NCI-H2029 treated with DMSO at 0.1 percent for 48 hours (cell line): Measurements from ENCODE around the gene NKD2.
"Not testable (repeated sequence)": the region's sequence is repeated elsewhere in the genome, so short reads cannot be mapped to it uniquely, and the experiment has no call there.

Experiments
- DNase-seq: peaks from one replicate; lab custom pipeline; 2025; lab: John Stamatoyannopoulos, UW

NKD2 gene

DNA sequence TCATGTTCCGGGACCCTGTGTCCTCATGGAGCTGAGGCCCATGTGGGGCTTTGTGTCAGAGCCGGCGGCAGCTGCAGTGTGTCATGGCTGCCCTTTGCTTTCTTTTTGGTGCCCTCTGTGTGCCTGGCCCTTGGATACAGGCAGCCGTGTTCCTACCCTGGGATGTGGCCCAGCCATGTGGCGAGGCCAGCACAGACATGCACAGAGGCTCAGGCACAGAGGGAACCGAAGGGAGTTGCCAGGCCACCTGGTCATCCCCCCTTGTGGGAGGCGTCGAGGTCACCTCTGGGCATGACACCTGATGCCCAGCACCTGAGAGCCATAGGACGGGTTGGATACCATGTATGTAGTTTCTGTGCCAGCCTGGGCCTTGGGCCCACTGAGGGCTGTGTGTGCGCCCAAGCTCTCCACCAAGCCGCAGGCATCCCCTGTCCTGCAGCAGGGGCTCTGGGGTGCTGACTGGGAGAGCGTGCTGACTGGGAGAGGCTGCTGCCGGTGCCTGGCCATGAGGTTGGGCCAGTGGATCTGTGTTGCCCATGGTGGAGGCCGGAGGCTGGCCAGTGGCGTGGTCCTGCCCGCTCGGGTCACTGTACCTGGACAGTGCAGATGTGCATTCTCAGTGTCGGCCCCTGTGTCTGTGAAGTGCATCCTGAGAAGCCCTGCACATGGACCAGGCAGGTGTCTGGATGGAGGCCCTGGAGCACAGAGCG lies 4.8 kb downstream of the NKD2 start:
- DNase-seq = no peak

- DNase-seq = no peak
Observed at GRCh38 chr5:1013948-1014301, 5.3 kb downstream of the NKD2 start.

DNA sequence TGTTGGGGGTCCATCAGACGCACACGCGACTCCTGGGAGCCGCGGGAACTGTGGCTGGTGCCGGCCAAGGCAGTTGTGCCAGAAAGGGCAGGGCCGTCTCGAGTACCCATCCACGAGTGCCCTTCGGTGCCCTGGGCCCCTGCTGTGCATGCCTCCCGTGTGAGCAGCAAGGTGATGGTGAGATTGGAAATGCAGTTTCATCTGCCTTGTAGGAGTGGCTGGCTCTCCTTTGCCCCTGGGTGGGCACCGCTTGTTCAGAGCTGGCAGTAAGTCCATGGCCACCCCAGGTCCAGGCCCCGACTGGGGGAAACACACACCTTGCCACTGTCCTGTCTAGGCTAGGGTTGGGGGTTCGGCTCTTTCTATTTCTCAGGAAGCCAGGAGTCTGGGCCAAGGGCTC lies 5.7 kb downstream of the NKD2 start:
- no peak for DNase-seq

DNA sequence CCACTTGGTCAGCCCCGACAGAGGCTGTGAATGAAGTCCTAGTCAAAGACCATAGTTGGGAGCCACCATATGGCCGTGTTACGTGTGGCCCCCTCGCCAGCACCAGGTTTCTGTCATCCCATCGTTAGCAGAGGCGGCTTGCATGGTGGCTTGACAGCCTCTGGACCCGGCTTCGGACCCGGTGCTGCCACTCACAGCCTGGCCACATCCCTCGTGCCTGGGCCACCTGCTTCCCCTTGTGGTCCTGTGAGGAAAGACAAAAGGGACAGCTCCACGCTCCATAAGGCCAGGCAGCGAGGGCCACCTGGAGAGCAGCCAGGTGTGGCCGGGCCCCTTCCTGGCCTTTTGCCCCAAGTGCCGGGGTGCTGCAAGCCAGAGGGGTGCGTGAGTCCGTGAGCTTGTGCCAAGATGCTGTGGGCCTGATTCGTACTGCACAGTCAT lies 6.2 kb downstream of the NKD2 start:
- DNase-seq = no peak

- no peak for DNase-seq
Observed at GRCh38 chr5:1015507-1015906, 6.9 kb downstream of the NKD2 start.

DNA sequence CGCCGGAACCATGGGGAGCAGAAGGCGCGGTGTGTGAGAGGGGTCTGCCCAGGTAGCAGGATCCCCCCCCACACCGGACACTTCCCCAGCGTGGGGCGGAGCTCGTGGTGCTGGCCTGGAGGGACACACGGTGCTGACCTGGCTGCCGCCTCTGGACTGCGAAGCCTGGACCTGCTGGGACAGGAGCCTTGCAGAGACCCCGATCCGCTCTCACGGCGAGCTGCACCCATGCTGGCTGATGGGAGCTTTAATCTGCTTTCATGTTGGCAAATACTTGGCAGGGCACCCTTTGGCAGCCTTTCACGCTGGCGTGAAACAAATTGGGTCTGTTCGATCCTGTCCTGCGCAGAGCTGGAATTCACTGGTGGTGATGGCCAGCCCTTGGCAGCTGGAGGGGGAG lies 7.4 kb downstream of the NKD2 start:
- no peak for DNase-seq

GRCh38 chr5:1016476-1016875 lies 7.9 kb downstream of the NKD2 start:
- DNase-seq = no peak

GRCh38 chr5:1017056-1017455 lies 8.5 kb downstream of the NKD2 start:
- DNase-seq = no peak

GRCh38 chr5:1017691-1018455 lies 9.3 kb downstream of the NKD2 start:
- DNase-seq = no peak

DNA sequence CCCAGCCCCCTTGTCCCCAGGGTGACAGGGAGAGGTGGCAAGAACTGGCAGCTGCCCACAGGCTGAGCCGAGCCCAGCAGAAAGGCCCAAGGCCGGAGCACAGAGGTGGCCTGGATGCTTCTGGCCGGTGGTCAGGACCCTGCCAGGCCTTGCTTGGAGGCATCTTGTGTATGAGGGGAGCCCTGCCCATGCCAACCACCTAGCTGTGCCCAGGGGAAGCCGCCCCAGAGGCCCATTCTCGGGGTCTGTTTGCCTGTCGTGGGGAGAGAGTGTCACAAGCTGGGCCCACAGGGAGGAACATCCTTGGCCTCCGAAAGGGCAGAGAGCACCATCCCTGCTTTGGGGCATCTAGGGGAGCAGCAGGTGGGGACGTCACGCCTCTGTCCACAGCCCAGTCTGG lies 10.0 kb downstream of the NKD2 start:
- no peak for DNase-seq

DNA sequence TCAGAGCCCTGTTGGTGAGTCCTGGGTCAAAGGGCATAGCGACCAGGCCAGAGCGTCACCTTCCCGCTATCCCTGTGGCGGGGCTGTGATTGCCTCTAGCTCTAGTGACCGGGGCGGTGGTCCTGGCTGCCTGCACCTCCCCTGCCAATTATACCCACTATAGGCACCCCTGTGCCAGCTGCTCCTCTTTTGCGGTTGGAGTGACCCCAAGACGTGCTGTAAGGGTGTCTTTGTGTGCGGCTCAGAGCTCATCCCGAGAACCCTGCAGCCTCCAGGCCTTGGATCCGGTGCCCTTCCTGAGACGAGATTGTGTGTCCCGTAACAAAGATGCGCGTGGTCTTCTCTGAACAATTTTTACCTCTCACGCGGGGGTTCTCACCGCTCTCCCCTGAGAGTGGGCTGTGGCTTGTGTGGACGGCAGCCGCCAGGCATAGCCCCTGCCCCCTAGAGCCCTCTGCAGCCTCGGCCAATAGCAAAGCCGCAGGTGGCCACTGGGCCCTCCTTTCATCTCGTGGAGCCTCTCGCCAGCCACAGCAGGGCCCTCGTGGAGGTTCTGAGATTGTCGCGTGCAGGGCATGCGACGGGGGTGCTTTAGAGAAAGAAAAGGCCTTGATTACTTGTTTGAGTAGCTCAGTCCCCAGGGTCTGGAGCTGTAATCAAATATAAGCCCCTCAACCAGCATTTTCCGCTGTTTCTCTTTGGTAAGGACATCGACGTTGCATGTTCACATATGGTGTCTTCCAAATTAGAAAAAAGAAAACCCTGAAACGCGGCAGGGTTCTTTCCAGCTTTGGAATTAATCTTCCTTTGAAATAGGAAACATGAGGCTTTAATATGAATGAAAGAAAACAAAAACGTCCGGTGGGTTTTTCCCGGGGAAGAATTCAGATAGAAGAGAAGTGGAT lies 10.7 kb downstream of the NKD2 start:
- no peak for DNase-seq

DNA sequence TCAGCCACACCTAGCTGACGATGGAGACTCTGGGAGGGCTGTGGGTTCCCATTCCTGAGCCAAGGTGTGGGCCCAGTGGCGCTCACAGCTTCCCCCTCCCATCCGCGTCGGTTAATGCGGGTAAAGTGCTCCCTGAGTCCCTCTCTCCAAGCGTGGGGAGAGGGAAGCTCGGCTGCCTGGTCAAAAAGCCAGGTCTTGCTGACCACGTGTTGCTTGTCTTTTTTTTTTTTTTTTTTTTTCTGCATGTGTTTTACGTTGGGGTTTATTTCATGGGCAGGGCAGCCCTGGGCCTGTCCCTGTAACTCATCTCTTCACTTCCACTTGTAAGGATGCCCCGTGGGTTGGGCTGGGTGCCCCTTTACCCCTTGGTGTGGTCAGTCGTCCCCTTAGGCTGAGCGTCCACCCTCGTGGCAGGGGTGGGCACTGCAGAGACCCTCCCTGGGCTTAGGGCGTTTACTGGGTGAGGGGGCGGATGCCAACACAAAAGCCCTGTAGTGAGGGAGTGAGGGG lies 11.9 kb downstream of the NKD2 start:
- DNase-seq = no peak

- DNase-seq = no peak
Observed at GRCh38 chr5:1021136-1021968, 12.8 kb downstream of the NKD2 start.

DNA sequence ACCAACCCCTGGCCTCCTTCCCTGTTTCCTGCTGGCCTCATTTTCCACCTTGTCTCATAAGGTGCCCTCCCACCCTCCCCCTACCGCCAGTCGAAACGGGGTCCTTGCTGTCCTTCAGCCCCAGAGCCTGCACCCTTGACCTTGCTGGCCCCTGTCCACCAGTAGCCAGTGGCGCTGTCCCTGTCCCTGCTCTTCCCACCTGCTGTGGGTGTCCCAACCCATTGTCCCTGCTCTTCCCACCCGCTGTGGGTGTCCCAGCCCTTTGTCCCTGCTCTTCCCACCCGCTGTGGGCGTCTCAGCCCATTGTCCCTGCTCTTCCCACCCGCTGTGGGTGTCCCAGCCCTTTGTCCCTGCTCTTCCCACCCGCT lies 13.4 kb downstream of the NKD2 start:
- not testable (repeated sequence) for DNase-seq

DNA sequence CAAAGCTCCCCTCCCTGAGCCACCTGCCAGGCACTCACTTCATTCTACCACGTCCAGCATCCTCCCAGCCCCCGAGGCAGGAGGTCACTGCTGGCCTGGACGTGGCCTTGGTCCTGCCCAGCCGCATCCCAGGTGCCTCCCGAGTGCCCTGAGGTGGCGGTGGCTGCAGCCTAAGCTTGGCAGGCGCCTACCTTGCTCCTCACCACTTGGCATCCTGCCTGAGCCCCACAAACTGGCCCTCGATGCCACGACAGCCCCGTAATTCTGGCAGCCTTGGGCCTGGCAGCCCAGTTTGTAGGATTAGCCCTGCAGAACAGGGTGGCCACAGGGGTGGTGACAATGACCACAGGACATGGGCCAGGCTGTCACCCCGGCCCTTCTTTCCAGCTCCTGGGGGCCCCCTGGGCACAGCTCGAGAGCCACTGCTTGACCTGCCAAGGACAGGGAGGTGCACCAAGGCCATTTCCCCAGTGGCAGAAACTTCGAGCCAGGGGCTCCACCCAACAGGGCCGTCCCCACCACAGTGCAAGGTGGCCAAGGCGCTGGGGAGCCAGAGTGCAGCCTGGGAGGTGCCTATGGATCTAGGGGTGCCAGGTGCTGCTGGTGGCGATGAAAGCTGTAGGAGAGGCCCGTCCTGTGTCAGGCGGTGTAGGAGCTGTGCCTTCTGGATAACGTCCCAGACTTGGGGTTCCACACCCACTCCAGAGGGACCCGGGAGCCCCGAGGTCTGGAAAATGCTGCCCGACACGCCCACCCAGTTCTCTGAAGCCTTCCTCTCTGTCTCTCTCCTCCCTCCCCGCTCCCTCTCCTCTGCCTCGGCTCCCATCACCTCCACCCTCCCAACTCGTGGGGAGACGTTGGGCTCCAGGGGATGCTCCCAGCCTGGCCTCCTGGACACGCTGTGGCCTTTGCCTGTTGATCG lies 18.4 kb downstream of the NKD2 start:
- no peak for DNase-seq

GRCh38 chr5:1027631-1028441 lies 19.2 kb downstream of the NKD2 start:
- DNase-seq = no peak

- DNase-seq = no peak
Observed at GRCh38 chr5:1028481-1029281, 20.1 kb downstream of the NKD2 start.

- DNase-seq = no peak
Observed at GRCh38 chr5:1029282-1029944, 20.8 kb downstream of the NKD2 start.
